Transverse colon (tissue), 4 donors: ENCODE results near the gene DUSP14. TPM values are rescaled to one million over a fixed set of nuclear protein-coding genes. Genes with fewer than 3 reads are reported as not detected.

Experiments
- DNase-seq: peaks from one replicate; pipeline ENCODE4 v3.0.0-alpha.2; 2019
- H3K27ac ChIP-seq, 4 donors: fragments of 200-600 bp; sonication (generic); 2 replicates each; pipeline ENCODE4 v1.5.1; 2016 to 2018; ENCODE audit warnings: inconsistent platforms in 4 of 4
- H3K27me3 ChIP-seq: fragments of 200-600 bp; sonication (generic); 2 replicates; pipeline ENCODE4 v1.5.1; 2017; ENCODE audit warnings: inconsistent platforms
- H3K36me3 ChIP-seq, 4 donors: fragments of 200-600 bp; sonication (generic); 2 replicates each; pipeline ENCODE4 v1.5.1; 2017 to 2019; ENCODE audit warnings: inconsistent platforms in 4 of 4
- H3K4me1 ChIP-seq, 4 donors: fragments of 200-600 bp; sonication (generic); 2 replicates each; pipeline ENCODE4 v1.5.1; 2017 to 2020; ENCODE audit warnings: inconsistent platforms in 4 of 4
- H3K4me3 ChIP-seq, 4 donors: fragments of 200-600 bp; sonication (generic); 1 replicate in 1 of 4; 2 replicates in 3 of 4; pipeline versions ENCODE4 v1.5.1 to v1.6.1; 2017 to 2019; ENCODE audit warnings: inconsistent platforms in 4 of 4
- H3K9me3 ChIP-seq, 2 donors: fragments of 200-600 bp; sonication (generic); 2 replicates each; pipeline ENCODE4 v1.5.1; 2017 to 2019; ENCODE audit warnings: inconsistent platforms in 2 of 2
- EP300 ChIP-seq: sonication (generic); formaldehyde crosslinking; IDR thresholded peaks from one replicate; pipeline ENCODE4 v1.6.1; 2017; ENCODE audit warnings: antibody characterized with exemption, low read depth
- POLR2A ChIP-seq: fragments of 450-650 bp; IDR thresholded peaks from one replicate; pipeline ENCODE4 v1.6.1; 2016; ENCODE audit warnings: antibody characterized with exemption, mild to moderate bottlenecking, moderate library complexity
- POLR2AphosphoS5 ChIP-seq, 3 donors: sonication (generic); formaldehyde crosslinking; IDR thresholded peaks; one replicate each; pipeline ENCODE4 v1.6.1; 2016; ENCODE audit warnings: antibody characterized with exemption in 3 of 3
- WGBS, 2 donors: methylation state at CpG; one replicate each; pipeline ENCODE4 v1.1.5; 2018; ENCODE audit warnings: low coverage in 1 of 2; 5-methylcytosine and 5-hydroxymethylcytosine counted together
- in situ Hi-C, 4 donors: fragments of 200-750 bp; cut with MboI; loops; one replicate each; pipeline versions ENCODE4 v1.15.0 to v1.15.1; 2017; ENCODE audit warnings: low sequenced_read_pairs in 3 of 4, low pct_ligation_motif_present in 1 of 4, low pct_unique_long_range_greater_than_20kb in 1 of 4
- intact Hi-C: fragments of 100-400 bp; cut with DNase I; formaldehyde crosslinking; loops from one replicate; pipeline ENCODE4 v1.15.1; 2023; ENCODE audit warnings: low total_unique reads
- total RNA-seq, 4 donors: library from RNA; depleted of rRNA; stranded (reverse); fragments of >200 nt; gene quantifications; one replicate each; pipeline ENCODE4 v1.1.0, GENCODE V29; 2016
- TF ChIP-seq, protein P1 (sequence below), 5 experiments: fragments of 200-600 bp in 3 of 5; fragments of 450-650 bp in 2 of 5; sonication (generic) in 3 of 5; IDR thresholded peaks; 1 replicate in 2 of 5; 2 replicates in 3 of 5; pipeline ENCODE4 v1.5.1; 2016 to 2017; ENCODE audit warnings: antibody characterized with exemption in 5 of 5, inconsistent platforms in 3 of 5, mild to moderate bottlenecking in 2 of 5, moderate library complexity in 1 of 5

The DUSP14 gene
- total RNA-seq, 4 donors from 2014 or later: 1.6 to 3.8 (median 2.8) TPM

GRCh38 chr17:37535906-37536305, 46.2 kb downstream of the DUSP14 start:
- no peaks in the 10 kb centered on the region for H3K9me3 ChIP-seq
- in situ Hi-C loops: no loop called here
- H3K36me3 ChIP-seq: peaks cover 4 to 72% (median 38%) of the 10 kb centered on the region in 4 donors
- no peak overlapping the region for H3K27ac ChIP-seq
- no peaks in the 10 kb centered on the region for H3K27me3 ChIP-seq
- TF ChIP-seq EP300 (no peak), POLR2AphosphoS5 (IDR thresholded peaks at IDR 0.05) (no peak), POLR2A (no peak)
- TF ChIP-seq, protein P1, sequence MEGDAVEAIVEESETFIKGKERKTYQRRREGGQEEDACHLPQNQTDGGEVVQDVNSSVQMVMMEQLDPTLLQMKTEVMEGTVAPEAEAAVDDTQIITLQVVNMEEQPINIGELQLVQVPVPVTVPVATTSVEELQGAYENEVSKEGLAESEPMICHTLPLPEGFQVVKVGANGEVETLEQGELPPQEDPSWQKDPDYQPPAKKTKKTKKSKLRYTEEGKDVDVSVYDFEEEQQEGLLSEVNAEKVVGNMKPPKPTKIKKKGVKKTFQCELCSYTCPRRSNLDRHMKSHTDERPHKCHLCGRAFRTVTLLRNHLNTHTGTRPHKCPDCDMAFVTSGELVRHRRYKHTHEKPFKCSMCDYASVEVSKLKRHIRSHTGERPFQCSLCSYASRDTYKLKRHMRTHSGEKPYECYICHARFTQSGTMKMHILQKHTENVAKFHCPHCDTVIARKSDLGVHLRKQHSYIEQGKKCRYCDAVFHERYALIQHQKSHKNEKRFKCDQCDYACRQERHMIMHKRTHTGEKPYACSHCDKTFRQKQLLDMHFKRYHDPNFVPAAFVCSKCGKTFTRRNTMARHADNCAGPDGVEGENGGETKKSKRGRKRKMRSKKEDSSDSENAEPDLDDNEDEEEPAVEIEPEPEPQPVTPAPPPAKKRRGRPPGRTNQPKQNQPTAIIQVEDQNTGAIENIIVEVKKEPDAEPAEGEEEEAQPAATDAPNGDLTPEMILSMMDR (IDR thresholded peaks at IDR 0.05): no peak
- intact Hi-C loops: no loop called here
- WGBS, 2 donors: 83 to 94% methylated on average over 5 of the region's 5 CpGs
- no peaks in the 10 kb centered on the region for H3K4me1 ChIP-seq
- H3K4me3 ChIP-seq: no peak overlapping the region
- DNase-seq: no peak

- no peak for TF ChIP-seq POLR2A
- no peak for TF ChIP-seq EP300
- TF ChIP-seq, protein P1 (IDR thresholded peaks at IDR 0.05): no peak
- TF ChIP-seq POLR2AphosphoS5 (IDR thresholded peaks at IDR 0.05): no peak
- Histone ChIP-seq H3K27me3 (no peaks in the 10 kb centered on the region), H3K9me3 (no peaks in the 10 kb centered on the region), H3K36me3 (peaks cover 4 to 76% (median 40%) of the 10 kb centered on the region in 4 donors), H3K4me3 (no peak overlapping the region), H3K27ac (no peak overlapping the region), H3K4me1 (peaks cover 0 to 5% (median 2%) of the 10 kb centered on the region in 4 donors)
- WGBS, 2 donors: 88 to 97% methylated on average over 4 to 8 of the region's 8 CpGs
- in situ Hi-C loops (no loop called here), intact Hi-C loops (no loop called here)
- no peak for DNase-seq
Observed at GRCh38 chr17:37538981-37539659, 49.4 kb downstream of the DUSP14 start.

DNA sequence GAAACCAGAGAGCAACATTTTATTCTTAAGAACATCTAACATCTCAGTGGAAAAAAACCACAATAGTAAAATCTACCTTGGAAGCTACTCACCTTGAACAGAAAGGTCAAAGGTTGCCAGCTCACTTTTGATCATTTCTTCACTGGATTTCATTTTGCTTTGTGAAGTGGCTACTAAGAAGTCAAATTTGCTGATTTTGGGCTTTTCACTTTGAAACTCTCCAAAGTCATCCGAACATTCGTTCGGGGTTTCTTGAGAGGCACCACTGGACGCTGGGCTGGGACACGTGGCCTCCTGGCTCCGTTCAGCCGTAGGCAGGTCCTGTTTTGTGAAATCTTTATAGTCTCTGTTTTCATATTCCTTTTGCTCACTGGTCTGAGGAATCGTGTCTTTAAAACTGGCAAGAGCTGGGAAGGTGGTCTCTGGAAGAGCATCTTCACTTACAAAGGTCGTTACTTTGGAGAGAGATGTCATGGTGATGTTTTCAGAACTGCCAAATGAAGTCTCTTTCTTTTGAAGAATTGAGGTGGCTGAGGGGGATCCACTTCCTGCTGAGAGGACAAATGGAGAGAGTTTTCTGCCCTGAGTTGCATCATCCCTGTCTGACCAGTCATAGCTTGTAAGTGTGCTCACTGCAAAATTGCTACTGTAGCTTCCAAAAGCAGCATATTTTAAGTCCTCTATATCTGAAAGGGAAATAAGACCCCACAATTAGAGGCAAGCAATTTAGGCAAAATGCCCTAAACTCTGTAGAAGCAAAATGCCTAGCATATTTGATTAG, 52.4 kb downstream of the DUSP14 start:
- 70 to 94% methylated on average over 2 to 9 of the region's 9 CpGs for WGBS, 2 donors
- Histone ChIP-seq H3K27me3 (no peaks in the 10 kb centered on the region), H3K27ac (no peak overlapping the region), H3K9me3 (no peaks in the 10 kb centered on the region), H3K4me3 (no peak overlapping the region), H3K36me3 (peaks cover 0 to 54% (median 28%) of the 10 kb centered on the region in 4 donors), H3K4me1 (peaks cover 5 to 21% (median 18%) of the 10 kb centered on the region in 4 donors)
- intact Hi-C loops: no loop called here
- TF ChIP-seq EP300 (no peak), POLR2AphosphoS5 (IDR thresholded peaks at IDR 0.05) (no peak)
- TF ChIP-seq, protein P1 (IDR thresholded peaks at IDR 0.05): no peak
- in situ Hi-C loops: no loop called here
- no peak for DNase-seq

DNA sequence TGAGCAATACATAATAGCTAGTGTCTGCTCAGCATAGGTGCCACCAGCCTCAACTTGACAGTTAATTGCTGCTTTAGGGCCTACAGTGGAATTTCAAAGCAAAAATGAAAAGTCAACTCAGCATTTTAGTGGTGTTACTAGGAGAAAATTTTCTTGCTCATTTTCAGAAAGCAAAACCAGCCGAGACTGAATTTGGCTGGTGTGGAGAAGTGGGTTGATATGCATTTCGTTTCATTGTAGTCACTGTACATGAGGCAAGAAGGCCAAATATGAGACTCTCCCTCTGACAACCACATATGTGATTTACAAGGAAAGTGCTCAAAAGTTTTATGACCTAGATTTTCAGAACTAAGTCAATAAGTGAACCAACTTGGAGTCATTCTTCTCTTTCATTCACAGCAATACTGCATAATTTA, 54.0 kb downstream of the DUSP14 start:
- H3K9me3 ChIP-seq: no peaks in the 10 kb centered on the region
- no peak overlapping the region for H3K27ac ChIP-seq
- no peaks in the 10 kb centered on the region for H3K27me3 ChIP-seq
- WGBS, 2 donors: 61% methylated on average over 2 of the region's 2 CpGs; no CpG with 5 or more reads in 1 of the 2 donors
- no peak overlapping the region for H3K4me3 ChIP-seq
- H3K36me3 ChIP-seq: peaks cover 0 to 39% (median 20%) of the 10 kb centered on the region in 4 donors
- TF ChIP-seq, protein P1 (IDR thresholded peaks at IDR 0.05): no peak
- no peak for TF ChIP-seq POLR2A
- TF ChIP-seq EP300: no peak
- TF ChIP-seq POLR2AphosphoS5 (IDR thresholded peaks at IDR 0.05): no peak
- intact Hi-C loops (no loop called here), in situ Hi-C loops (no loop called here)
- H3K4me1 ChIP-seq: peaks cover 5 to 23% (median 20%) of the 10 kb centered on the region in 4 donors
- no peak for DNase-seq
